CD1c-positive myeloid dendritic cell (primary cell): ENCODE measurements around the gene FCER2.

Experiments
- DNase-seq: peaks from one replicate; pipeline ENCODE4 v3.0.0-alpha.2; 2016; ENCODE audit errors: extremely low spot score

FCER2 gene

GRCh38 chr19:7701049-7701653 is 780 bp downstream of the FCER2 start:
- no peak for DNase-seq

- DNase-seq: peak; percentile 93
Measured at GRCh38 chr19:7699417-7700401, 2.2 kb downstream of the FCER2 start.

GRCh38 chr19:7699003-7699402 is 2.9 kb downstream of the FCER2 start:
- DNase-seq: no peak

- peak; percentile 62 for DNase-seq
Measured at GRCh38 chr19:7698583-7698982, 3.3 kb downstream of the FCER2 start.

- DNase-seq: no peak
Measured at GRCh38 chr19:7697721-7698287, 4.1 kb downstream of the FCER2 start.

- DNase-seq: no peak
Measured at GRCh38 chr19:7694499-7694898, 7.4 kb downstream of the FCER2 start.

- no peak for DNase-seq
Measured at GRCh38 chr19:7692417-7693088, 9.4 kb downstream of the FCER2 start.

- DNase-seq: no peak
Measured at GRCh38 chr19:7691497-7691896, 10.4 kb downstream of the FCER2 start.

- DNase-seq: no peak
Measured at GRCh38 chr19:7690779-7691258, 11.1 kb downstream of the FCER2 start.

GRCh38 chr19:7689165-7689564 is 12.8 kb downstream of the FCER2 start:
- no peak for DNase-seq

- no peak for DNase-seq
Measured at GRCh38 chr19:7687177-7687576, 14.8 kb downstream of the FCER2 start.

GRCh38 chr19:7685546-7686445 is 16.1 kb downstream of the FCER2 start:
- no peak for DNase-seq

GRCh38 chr19:7682175-7682855 is 19.6 kb downstream of the FCER2 start:
- DNase-seq: no peak

GRCh38 chr19:7681340-7682174 is 20.4 kb downstream of the FCER2 start:
- peak; percentile 95 for DNase-seq

GRCh38 chr19:7680606-7681339 is 21.2 kb downstream of the FCER2 start, which contains the start of gene TRAPPC5:
TSS of gene TRAPPC5 (plus strand) at chr19:7680833. CDS start at chr19:7682254, 1,421 bp downstream.
- peak; percentile 96 for DNase-seq

- no peak for DNase-seq
Measured at GRCh38 chr19:7679771-7680605, 21.9 kb downstream of the FCER2 start.

GRCh38 chr19:7678971-7679751 is 22.8 kb downstream of the FCER2 start:
- DNase-seq: peak; percentile 88
